ENCODE data around the gene ASIC2.

The ASIC2 gene

GRCh38 chr17:33152783-33153182 lies 140.3 kb downstream of the ASIC2 start:
- DNase-seq, result no peak

- DNase-seq, result no peak
Measured at GRCh38 chr17:33151565-33151964, 141.5 kb downstream of the ASIC2 start.

GRCh38 chr17:33145941-33146340 lies 147.2 kb downstream of the ASIC2 start:
- DNase-seq, result no peak

- DNase-seq, result no peak
Measured at GRCh38 chr17:33144837-33145236, 148.3 kb downstream of the ASIC2 start.

GRCh38 chr17:33142705-33143299 lies 150.3 kb downstream of the ASIC2 start:
- DNase-seq, result no peak

GRCh38 chr17:33140413-33141099 lies 152.5 kb downstream of the ASIC2 start:
- DNase-seq, result no peak

GRCh38 chr17:33138627-33139026 lies 154.5 kb downstream of the ASIC2 start:
- no peak for DNase-seq

- no peak for DNase-seq
Measured at GRCh38 chr17:33137426-33137825, 155.7 kb downstream of the ASIC2 start.

- no peak for DNase-seq
Measured at GRCh38 chr17:33135691-33136090, 157.4 kb downstream of the ASIC2 start.

GRCh38 chr17:33131620-33132019 lies 161.5 kb downstream of the ASIC2 start:
- DNase-seq, result no peak

GRCh38 chr17:33127706-33128105 lies 165.4 kb downstream of the ASIC2 start:
- no peak for DNase-seq

GRCh38 chr17:33126086-33126485 lies 167.0 kb downstream of the ASIC2 start:
- DNase-seq, result no peak

- DNase-seq, result no peak
Measured at GRCh38 chr17:33125552-33125950, 167.5 kb downstream of the ASIC2 start.

GRCh38 chr17:33124871-33125551 lies 168.1 kb downstream of the ASIC2 start:
- no peak for DNase-seq

GRCh38 chr17:33124185-33124584 lies 168.9 kb downstream of the ASIC2 start:
- no peak for DNase-seq

- no peak for DNase-seq
Measured at GRCh38 chr17:33121756-33122155, 171.3 kb downstream of the ASIC2 start.

GRCh38 chr17:33121272-33121671 lies 171.8 kb downstream of the ASIC2 start:
- no peak for DNase-seq

GRCh38 chr17:33120103-33120502 lies 173.0 kb downstream of the ASIC2 start:
- no peak for DNase-seq

GRCh38 chr17:33118391-33119075 lies 174.6 kb downstream of the ASIC2 start:
- DNase-seq, result no peak

GRCh38 chr17:33116021-33116551 lies 177.0 kb downstream of the ASIC2 start:
- no peak for DNase-seq

GRCh38 chr17:33115366-33115765 lies 177.7 kb downstream of the ASIC2 start:
- DNase-seq, result no peak

- DNase-seq, result no peak
Measured at GRCh38 chr17:33113991-33114370, 179.1 kb downstream of the ASIC2 start.

GRCh38 chr17:33113276-33113990 lies 179.7 kb downstream of the ASIC2 start:
- DNase-seq, result no peak
